ENCODE data around the gene ZYG11A.
A peak's percentile ranks its signal among the peaks of the same experiment; 100 is the strongest.

The ZYG11A gene

DNA sequence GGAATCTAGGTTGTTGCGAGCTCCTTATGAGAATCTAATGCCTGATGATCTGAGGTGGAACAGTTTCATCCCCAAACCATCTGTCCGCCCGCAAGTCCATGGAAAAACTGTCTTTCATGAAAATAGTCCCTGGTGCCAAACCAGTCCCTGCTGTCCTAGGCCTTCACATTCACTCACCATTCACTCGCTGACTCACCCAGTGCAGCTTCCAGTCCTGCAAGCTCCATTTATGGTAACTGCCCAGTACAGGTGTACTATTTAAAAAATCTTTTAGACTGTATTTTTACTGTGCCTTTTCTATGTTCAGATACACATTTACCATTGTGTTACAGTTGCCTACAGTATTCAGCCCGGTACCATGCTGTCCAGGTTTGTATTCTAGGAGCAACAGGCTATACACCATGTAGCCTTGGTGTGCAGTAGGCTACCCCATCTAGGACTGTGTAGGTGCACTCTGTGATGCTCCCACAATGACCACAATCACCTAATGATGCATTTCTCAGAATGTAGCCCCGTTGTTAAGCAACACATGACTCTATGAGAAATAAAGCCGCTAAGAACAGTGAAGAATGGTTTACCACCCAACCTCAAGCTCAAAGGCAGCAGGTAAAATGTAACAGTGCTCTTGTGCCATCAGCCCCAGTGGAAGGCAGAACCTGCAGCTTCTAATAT is 76.6 kb downstream of the ZYG11A start:
- no peak for DNase-seq

DNA sequence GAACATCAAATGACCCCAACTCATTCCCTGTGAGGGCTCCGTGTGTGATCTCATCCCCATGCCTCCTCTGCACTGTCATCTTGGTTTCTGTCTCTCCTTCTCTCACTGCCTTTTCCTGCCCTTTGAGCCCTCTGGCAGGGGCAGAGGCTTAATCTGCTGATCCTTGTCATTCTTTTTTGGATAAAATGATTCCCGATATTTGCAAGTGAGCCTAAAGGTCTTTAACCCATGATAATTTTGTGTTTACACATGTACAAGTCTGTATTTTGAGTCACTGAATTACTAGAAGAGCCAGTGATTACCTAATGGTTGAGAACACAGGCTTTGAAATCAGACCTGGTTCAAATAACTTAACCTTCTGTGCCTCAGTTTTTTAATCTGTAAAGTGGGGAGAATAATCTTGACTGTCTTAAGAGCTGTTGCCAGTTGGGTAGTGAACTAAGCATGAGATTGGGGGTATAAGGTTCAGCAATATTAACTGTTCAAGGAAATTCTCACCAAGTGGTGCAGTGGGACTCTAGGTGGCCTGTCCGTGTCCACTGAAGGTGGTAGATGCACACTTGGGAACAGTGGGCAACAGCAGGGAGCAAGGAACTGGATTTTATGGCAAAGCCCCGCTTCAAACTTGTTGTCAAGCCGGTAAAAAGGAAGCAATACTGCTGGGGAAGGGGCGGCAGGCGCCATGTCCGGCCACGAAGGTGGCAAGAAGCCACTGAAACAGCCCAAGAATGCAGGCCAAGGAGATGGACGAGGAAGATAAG is 77.3 kb downstream of the ZYG11A start:
- DNase-seq = no peak

DNA sequence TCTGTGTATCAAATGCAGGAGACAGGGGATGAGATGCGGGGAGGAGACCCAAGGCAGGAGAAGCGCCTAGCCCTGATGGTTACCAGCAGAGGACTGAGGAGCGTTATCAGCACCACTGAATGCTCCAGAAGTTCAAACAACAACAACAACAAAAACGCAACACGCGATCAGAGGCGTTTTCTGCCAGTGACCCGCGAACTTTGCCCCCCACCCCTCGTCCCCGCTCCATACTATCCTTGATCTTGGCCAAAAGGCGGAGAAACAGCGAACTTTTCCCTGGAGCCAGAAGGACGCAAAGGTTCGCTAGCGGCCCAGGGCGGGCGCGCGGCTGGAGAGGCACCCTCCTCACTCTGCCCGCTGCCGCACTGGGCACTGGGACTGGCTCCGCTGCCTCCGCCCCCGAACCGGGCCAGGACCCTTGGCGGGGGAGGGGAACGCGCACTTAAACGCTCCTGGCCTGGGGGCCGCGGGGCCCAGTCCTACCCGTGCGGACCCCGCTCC is 78.3 kb downstream of the ZYG11A start:
- DNase-seq = no peak

DNA sequence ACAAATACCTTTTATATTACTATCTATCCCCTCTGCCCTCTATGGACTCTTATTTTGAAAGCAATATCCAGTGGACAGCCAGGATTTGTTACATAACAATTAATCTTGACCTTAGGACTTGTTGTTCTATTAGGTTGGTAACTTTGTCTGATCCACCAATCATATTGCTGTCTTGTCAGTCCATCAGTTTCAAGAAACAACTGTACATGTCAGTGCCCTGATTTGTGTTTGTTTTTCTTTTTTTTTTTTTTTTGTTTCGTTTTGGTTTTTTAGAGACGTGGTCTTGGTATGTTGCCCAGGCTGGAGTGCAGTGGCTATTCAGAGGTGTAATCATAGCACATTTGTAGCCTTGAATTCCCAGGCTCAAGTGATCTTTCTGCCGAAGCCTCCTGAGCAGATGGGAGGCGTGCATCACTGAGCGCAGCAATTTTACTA is 83.0 kb downstream of the ZYG11A start:
- DNase-seq = no peak

DNA sequence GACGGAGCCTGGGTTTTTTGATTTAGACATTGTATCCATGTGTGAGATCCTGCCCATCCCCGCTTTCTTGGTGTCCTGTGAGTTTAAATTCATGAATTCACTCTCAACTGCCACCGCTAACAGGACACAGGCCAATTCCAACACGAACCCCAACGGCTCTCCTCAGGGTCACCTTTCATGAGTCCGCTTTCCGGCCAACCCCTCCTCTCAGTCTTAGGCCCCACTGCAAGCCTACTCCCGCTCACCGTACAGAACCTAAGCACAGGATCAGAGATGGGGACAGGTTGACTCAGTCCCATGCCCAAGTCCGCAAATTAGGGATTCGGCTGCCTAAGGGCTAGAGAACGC is 84.3 kb downstream of the ZYG11A start:
- DNase-seq = no peak

DNA sequence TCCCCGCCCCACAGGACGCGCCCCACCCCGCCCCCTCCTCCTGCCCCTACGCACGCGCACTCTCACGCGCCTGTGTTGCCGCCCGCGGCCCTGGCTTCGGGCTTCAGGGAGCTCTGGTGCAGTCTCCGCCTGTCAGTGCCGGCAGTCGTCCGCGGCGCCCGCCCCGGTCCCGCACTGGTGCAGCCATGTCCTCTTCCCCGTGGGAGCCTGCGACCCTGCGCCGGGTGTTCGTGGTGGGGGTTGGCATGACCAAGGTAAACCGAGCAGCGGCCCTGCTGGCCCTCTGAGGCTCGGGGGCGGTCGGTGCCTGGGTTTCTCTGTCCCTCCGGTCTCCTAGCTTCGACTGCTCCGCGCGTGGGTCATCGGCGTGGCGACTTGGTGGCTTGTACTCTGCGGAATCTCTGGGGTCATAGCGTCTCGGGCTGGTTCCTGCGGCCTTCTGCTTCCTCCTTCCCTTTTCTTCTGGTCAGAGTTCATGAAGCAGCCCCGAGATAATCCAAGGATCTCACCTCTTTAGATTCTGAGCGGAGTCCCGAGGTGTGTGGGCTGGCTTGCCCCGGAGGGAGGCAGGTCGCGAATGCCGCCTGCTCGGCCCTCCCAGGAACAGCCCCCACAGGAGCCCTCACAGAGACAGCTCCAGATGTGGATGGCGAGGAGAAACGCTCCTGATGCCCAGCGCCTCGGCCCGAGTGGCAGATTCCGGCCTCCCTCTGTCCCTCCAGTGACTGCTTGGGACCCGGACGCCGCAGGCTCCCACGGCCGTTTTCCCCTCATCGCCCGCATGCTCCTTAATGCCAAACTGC is 84.9 kb downstream of the ZYG11A start, which contains the start of gene SCP2:
SCP2 (plus strand) TSS at position 65 of the 803 bp plus-strand sequence; CDS start at position 186, 121 bp downstream.
- DNase-seq = peak; percentile 80

DNA sequence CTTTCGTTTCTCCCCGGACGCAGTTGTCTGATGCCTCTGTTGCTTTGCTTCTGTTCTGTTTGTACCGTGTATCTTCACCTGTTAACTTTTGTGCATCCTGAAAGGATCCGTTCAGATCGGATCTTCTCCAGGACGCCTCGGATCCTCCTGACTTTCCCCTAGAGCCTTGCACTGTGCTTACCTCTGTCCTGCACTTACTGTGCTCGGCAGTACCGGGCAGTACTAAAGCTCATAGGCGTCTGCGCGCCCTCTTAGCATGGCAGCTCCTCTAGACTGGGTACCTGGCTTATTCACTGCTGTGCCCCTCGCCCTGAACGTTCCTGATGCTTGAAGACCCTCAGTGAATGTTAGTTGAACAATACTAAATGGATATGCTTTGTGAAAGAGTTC is 85.5 kb downstream of the ZYG11A start:
- DNase-seq = no peak

DNA sequence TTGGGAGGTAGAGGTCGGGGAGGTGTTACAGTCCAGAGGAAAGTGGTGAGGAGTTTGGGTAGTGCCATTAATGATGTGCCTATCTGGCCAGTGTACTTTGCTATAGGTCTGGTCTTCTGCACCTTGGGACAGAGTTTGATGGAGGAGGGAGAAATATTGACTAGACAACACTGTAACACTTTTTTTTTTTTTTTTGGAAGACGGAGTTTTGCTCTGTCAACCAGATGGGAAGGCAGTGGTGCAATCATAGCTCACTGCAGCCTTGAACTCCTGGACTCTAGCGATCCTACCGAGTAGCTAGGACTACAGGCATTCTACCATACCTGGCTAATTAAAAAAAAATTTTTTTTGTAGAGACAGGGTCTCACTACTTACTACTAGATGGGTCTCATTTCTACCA is 86.5 kb downstream of the ZYG11A start:
- no peak for DNase-seq

DNA sequence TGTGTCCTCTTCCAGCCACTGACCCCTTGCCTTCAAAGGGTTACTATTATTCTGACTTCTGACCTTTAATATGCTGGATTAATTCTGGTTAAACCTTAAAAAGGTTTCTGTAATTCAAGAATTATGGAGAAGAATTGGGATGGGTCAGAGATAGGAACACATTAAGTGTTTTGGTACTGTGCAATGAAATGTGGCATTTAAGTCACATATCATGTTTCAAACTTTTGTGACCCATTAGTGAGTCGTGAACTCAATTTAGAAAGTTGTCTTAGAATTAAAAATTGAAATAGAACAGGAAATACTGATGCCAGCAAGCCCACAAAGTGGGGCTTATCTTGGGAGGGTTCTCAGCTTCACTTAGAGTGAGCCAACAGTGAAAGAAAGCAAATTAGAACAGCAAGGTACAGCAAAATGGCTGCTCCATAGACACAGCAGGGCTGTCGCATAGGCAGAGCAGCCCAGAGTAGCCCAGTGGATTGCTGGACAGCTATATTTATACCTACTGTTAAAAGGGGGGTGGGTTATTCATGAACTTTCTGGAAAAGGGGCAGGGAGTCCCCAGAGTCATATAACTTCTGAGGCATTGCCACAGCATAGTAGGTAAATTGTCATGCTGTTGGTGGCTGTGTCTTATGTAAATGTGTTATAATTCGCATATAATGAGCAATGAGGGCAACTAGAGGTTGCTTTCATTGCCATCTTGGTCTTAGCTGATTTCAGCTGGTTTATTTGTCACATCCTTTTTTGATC is 95.0 kb downstream of the ZYG11A start:
- no peak for DNase-seq

DNA sequence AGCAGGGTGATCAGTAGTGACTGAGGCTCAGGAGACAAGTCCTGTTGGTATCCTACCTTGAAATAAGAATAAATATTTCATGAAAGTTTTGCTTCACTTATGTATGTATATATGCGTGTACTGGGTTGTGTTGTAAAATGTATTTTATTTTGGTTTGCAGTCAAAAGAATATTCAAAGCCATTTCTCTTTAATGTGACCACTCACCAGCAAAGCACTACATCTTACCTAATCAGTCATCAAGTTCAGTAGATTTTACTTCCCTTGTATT is 95.6 kb downstream of the ZYG11A start:
- DNase-seq = no peak

DNA sequence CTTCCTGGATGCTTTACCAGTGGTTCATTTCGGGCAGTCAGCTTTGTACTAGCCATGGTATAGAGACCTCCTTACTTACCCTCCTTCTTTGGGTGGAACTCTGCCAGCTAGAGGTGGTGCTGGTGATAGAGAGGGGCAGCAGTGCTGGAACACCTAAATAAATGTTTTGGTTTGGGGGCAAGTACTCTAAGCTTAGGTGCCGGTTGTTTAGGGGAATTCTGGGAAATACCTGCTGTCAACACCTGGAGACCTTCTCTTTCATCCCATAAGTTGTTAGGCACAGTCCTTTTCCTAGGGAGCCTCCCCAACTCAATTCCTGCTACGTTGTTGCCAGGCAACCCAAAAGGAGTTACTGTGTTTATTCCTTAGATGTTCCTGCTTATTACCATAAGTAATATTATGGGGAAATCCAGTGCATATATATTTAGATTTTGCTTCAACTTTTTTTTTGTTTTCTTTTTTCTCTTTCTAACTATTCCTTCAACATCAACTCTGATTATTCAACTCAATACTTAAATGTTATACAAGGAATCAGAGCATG is 101.4 kb downstream of the ZYG11A start:
- DNase-seq = no peak

DNA sequence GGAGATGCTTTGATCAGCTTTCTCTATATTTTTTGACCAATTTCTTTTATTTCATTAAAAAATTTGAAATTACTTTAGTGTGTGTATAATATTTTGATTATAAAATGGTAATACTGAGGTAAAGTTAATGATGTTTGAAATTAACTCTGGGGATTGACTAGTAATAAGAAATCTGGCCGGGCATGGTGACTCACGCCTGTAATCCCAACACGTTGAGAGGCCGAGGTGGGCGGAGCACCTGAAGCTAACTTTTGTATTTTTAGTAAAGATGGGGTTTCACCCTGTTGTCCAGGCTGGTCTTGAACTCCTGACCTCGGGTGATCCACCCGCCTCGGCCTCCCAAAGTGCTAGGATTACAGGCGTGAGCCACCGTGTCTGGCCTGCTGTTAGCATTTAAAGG is 102.0 kb downstream of the ZYG11A start:
- no peak for DNase-seq

All from activated naive CD4-positive, alpha-beta T cell treated with anti-CD3 and anti-CD28 coated beads, Interleukin-2, amount 50 U/mL, for 16 hours (primary cell).